T47D (cell line): Measurements from ENCODE around the gene FTCD.
"Not testable (repeated sequence)": the region's sequence is repeated elsewhere in the genome, so short reads cannot be mapped to it uniquely, and the experiment has no call there.

Experiments used
- DNase-seq, 2 experiments: peaks; one replicate each; pipeline versions ENCODE4 v3.0.0 to v3.0.0-alpha.2; 2011 to 2012; ENCODE audit warnings: low read depth in 1 of 2, low spot score in 1 of 2
- JUND ChIP-seq: IDR thresholded peaks from 2 replicates; pipeline ENCODE4 v1.6.1; 2012; ENCODE audit warnings: low read depth
- in situ Hi-C: cut with HindIII; loops from 2 replicates; pipeline ENCODE4 v1.10.0; 2016; ENCODE audit warnings: low sequenced_read_pairs, low pct_unique_long_range_greater_than_20kb

FTCD gene

GRCh38 chr21:46151261-46151988 is 4.0 kb downstream of the FTCD start:
- in situ Hi-C loops = no loop called here
- DNase-seq = no peak

GRCh38 chr21:46150491-46151121 is 4.8 kb downstream of the FTCD start:
- DNase-seq = no peak
- in situ Hi-C loops = no loop called here
- TF ChIP-seq JUND = no peak

More at GRCh38 chr21:46151261-46151988, 4.0 kb downstream of the FTCD start:
- TF ChIP-seq JUND = no peak

GRCh38 chr21:46150073-46150472 is 5.3 kb downstream of the FTCD start:
- DNase-seq = no peak
- in situ Hi-C loops = no loop called here
- no peak for TF ChIP-seq JUND

DNA sequence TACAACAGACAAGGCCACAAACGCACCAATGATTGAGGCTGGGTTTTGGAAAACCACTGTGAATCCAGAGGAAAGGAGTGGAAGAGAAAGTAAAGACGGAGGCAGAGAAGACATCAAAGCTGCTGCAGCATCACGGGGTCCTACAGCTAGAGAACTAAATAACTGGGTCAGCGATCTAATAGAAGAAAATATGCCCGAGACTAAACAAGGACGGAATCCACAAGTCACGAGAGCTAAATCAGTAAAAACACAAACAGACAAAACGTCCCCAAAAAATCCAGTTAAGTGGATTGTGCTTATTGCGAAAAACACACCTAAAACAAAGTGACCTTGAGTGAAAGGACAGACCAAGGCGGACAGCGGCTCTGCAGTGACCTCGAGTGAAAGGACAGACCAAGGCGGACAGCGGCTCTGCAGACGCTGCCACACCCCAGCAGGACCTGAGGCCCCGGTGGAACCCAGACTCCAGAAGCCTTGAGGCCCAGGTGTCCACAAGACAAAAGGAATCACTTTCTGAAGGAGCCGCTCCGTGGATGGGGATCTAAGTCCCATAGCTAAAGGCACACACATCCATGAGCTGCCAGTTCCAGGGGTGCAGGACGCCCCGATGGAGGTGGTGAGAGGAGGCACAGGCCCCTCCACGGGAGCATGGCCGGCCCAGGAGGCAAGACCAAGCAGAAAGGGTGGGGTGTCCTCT is 6.0 kb downstream of the FTCD start:
- no peak for DNase-seq
- no peak for TF ChIP-seq JUND
- in situ Hi-C loops = no loop called here

- TF ChIP-seq JUND = no peak
- in situ Hi-C loops = no loop called here
- DNase-seq = no peak
Observed at GRCh38 chr21:46148106-46148505, 7.3 kb downstream of the FTCD start.

DNA sequence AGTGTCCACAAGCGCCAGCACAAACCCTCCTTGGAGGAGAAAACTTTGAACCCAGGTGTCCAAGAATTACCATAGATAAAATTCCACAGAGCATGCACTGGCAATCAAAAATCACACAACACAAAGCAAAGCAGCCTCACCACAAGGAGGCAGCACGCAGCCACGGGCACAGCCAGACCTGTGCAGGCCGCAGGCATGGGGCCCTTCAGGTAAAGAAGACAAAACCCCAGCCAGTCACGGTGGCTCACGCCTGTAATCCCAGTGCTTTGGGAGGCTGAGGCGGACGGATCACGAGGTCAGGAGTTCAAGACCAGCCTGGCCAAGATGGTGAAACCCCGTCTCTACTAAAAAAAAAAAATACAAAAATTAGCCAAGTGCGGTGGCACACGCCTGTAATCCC is 8.0 kb downstream of the FTCD start:
- DNase-seq = peak; percentile 64 to 76
- in situ Hi-C loops = not testable (repeated sequence)

DNA sequence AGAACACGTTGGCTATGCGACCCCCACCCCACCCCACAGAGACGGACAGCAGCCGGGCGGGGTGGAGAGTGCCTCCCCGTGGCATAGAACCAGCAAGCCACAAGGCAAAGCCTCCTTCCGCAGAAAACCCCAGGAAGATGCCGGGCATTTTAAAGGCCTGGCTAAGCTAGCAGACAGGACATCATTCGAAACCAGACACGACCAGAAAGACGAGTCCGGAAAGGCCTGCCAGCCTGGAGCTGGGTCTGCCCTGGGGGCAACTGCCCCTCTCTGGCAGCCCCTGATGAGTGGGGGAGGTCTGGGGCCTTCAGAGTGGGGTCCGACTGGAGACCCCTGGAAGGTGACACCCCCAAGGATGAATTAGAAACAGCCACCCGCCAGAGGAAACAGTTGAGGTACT is 8.5 kb downstream of the FTCD start:
- DNase-seq = peak in 1 of 2 experiments; percentile 50
- no peak for TF ChIP-seq JUND

GRCh38 chr21:46145840-46146691 is 9.3 kb downstream of the FTCD start:
- in situ Hi-C loops = no loop called here
- no peak for DNase-seq
- no peak for TF ChIP-seq JUND

More for the DNA sequence above, 8.5 kb downstream of the FTCD start:
- in situ Hi-C loops = no loop called here

DNA sequence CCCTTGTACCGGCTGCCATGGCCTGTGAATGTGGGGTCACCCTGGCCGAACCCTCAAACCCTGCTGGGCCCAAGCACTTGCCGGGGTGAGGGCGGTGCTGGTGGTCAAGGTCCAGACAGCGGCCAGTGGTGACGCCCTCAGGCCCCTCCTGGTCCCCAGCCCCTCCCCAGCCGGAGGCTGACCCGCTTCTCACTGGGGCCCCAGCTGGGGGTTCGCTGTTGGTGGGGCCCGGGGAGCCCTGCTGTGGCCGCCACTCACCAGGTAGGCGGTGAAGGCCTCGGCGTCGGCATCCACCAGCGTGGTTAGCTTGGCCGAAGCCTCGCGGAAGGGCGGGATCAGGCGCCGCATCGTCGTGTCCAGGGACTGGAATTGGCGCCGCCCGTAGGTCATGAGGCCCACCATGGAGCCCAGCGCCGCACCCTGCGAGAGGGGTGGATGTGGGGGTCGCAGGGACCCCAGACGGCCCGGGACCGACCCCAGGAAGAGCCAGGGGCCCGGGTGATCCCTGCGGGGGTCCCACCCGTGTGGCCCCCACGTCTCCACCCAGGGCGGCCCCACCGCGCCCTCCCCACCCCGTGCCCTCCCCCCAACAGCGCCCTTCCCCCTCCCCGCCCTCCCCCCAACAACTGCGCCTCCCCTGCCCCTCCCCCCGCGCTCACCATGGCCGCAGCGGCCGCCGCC is 10.1 kb downstream of the FTCD start:
- DNase-seq = no peak
- in situ Hi-C loops = no loop called here
- TF ChIP-seq JUND = no peak

DNA sequence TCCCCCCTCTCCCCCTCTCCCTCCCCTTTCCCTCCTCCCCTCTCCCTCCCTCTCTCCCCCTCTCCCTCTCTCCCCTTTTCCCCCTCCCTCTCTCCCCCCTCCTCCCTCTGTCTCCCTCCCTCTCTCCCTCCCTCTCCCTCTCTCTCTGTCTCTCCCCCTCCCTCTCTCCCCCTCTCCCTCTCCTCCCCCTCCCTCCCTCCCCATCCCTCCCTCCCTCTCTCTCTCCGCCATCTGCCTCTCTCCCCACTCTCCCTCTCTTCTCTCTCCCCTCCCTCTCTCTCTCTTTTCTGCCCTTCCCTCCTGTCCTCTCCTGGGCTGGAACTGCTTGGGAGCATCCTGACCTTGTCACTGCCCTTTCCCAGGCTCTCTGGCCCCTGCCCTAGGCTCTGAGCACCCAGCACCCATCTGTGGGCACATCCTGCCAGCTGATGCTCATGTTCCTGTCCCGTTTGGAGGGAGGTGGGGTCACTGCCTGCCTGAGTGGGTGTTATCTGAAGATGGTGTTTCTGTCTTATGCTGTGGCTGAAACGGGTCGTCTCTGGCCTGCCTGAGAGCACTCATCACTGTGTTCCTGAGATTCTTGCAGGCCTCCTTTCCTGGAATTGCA is 10.8 kb downstream of the FTCD start:
- in situ Hi-C loops = no loop called here
- TF ChIP-seq JUND = no peak
- DNase-seq = peak in 1 of 2 experiments; percentile 18

- in situ Hi-C loops = no loop called here
- TF ChIP-seq JUND = no peak
- no peak for DNase-seq
Observed at GRCh38 chr21:46142582-46143473, 12.6 kb downstream of the FTCD start.
